ENCODE measurements around the gene ZNF417. TPM values are rescaled to one million over a fixed set of nuclear protein-coding genes. Genes with fewer than 3 reads are reported as not detected.

The ZNF417 gene
- total and polyA plus RNA-seq, 9 of the 15 experiments (the other 6 are each of a cell fraction or from before 2014, with no cell fraction given) = 0.35 to 7.2 (median 3.2) TPM

DNA sequence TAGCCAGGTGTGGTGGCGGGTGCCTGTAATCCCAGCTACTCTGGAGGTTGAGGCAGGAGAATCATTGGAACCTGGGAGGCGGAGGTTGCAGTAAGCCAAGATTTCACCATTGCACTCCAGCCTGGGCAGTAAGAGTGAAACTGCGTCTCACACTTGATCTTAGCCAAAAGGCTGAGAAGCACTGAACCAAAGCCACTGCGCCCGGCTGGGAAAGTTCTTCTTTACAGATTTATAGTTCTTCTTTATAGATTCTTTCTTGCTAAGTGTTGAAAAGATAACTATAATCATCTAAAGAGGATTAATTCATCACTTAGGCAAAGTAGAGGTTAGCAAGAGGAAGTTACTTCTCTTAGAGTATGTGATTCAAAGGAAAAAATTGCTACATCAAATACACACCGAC lies 11.1 kb downstream of the ZNF417 start:
- intact Hi-C loops (cut with micrococcal nuclease) = no loop called here
- WGBS (ENCODE audit: insufficient coverage, low coverage, missing lambda C conversion rate) = 40% methylated on average over 6 of the region's 6 CpGs
- TF ChIP-seq SRSF3 (IDR thresholded peaks at IDR 0.05; ENCODE audit: insufficient read depth, low read length) = no peak
- TF ChIP-seq THRAP3 (IDR thresholded peaks at IDR 0.05; ENCODE audit: borderline replicate concordance) = no peak
- no peak for TF ChIP-seq ZNF23 (CRISPR knock-in tag; IDR thresholded peaks at IDR 0.05)
- TF ChIP-seq RBM34 (IDR thresholded peaks at IDR 0.05; ENCODE audit: borderline replicate concordance, insufficient read depth, low read length) = no peak
- no peak for TF ChIP-seq KLF6 (CRISPR knock-in tag; IDR thresholded peaks at IDR 0.05; ENCODE audit: borderline replicate concordance)
- TF ChIP-seq NKRF (IDR thresholded peaks at IDR 0.05; ENCODE audit: borderline replicate concordance) = no peak
- TF ChIP-seq SAP30 (IDR thresholded peaks at IDR 0.05; ENCODE audit: borderline replicate concordance, insufficient read depth, low read depth, low read length, poor library complexity, severe bottlenecking) = no peak
- no peak for TF ChIP-seq MITF (IDR thresholded peaks at IDR 0.05)
- TF ChIP-seq ELF4 (CRISPR knock-in tag; IDR thresholded peaks at IDR 0.05) = no peak
- TF ChIP-seq, protein P1, sequence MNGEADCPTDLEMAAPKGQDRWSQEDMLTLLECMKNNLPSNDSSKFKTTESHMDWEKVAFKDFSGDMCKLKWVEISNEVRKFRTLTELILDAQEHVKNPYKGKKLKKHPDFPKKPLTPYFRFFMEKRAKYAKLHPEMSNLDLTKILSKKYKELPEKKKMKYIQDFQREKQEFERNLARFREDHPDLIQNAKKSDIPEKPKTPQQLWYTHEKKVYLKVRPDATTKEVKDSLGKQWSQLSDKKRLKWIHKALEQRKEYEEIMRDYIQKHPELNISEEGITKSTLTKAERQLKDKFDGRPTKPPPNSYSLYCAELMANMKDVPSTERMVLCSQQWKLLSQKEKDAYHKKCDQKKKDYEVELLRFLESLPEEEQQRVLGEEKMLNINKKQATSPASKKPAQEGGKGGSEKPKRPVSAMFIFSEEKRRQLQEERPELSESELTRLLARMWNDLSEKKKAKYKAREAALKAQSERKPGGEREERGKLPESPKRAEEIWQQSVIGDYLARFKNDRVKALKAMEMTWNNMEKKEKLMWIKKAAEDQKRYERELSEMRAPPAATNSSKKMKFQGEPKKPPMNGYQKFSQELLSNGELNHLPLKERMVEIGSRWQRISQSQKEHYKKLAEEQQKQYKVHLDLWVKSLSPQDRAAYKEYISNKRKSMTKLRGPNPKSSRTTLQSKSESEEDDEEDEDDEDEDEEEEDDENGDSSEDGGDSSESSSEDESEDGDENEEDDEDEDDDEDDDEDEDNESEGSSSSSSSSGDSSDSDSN (IDR thresholded peaks at IDR 0.05; ENCODE audit: borderline replicate concordance in 1 of 2, low read depth in 2 of 2, low read length in 2 of 2) = no peak
- TF ChIP-seq NR2C2 (CRISPR knock-in tag; IDR thresholded peaks at IDR 0.05) = no peak
- TF ChIP-seq NR2C2 (tag; IDR thresholded peaks at IDR 0.05) = no peak
- TF ChIP-seq ZNF696 (CRISPR knock-in tag; conservative IDR thresholded peaks at IDR 0.05) = no peak
- TF ChIP-seq NUFIP1 (IDR thresholded peaks at IDR 0.05; ENCODE audit: partially characterized antibody) = no peak
- TF ChIP-seq, protein P2, sequence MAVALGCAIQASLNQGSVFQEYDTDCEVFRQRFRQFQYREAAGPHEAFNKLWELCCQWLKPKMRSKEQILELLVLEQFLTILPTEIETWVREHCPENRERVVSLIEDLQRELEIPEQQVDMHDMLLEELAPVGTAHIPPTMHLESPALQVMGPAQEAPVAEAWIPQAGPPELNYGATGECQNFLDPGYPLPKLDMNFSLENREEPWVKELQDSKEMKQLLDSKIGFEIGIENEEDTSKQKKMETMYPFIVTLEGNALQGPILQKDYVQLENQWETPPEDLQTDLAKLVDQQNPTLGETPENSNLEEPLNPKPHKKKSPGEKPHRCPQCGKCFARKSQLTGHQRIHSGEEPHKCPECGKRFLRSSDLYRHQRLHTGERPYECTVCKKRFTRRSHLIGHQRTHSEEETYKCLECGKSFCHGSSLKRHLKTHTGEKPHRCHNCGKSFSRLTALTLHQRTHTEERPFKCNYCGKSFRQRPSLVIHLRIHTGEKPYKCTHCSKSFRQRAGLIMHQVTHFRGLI (CRISPR knock-in tag; IDR thresholded peaks at IDR 0.05) = no peak
- TF ChIP-seq FOXK2 (conservative IDR thresholded peaks at IDR 0.05 in 1 of 2, IDR thresholded peaks at IDR 0.05 in 1 of 2; ENCODE audit: low read depth in 2 of 2) = no peak

More for the DNA sequence above, 11.1 kb downstream of the ZNF417 start:
- BruUV-seq (replicated peaks) = no TSS peak
- Histone ChIP-seq H3K9ac (ENCODE audit: insufficient read depth in 1 of 2, low read depth in 2 of 2, low read length in 2 of 2) (no peak overlapping the region), H3K79me2 (ENCODE audit: control insufficient read depth, insufficient read depth, low read length) (no peaks in the 10 kb centered on the region), H3K9me1 (ENCODE audit: control insufficient read depth, insufficient read depth, low read length) (no peaks in the 10 kb centered on the region), H3K36me3 (ENCODE audit: control insufficient read depth, insufficient read depth, low read length) (0 out of 3 replicates have a peak, but pooled peaks cover 5% of the 10 kb centered on the region), H3K4me3 (no peak overlapping the region), H3K27ac (ENCODE audit: extremely low read depth, low read depth, low read length) (no peak overlapping the region), H3K4me2 (ENCODE audit: insufficient read depth, low read length) (no peak overlapping the region), H3K4me1 (replicated peaks in 1 of 2; ENCODE audit: control insufficient read depth in 2 of 2, insufficient read depth in 2 of 2, low read length in 2 of 2) (no peaks in the 10 kb centered on the region), H3K9me3 (replicated peaks; ENCODE audit: control insufficient read depth, insufficient read depth, low read depth, low read length) (peaks cover 4% of the 10 kb centered on the region; the same call in 1 of the 2 replicates), H4K20me1 (replicated peaks; ENCODE audit: control insufficient read depth, insufficient read depth, low read length) (no peaks in the 10 kb centered on the region), H2AFZ (ENCODE audit: low read depth, low read length) (no peak overlapping the region), H3K27me3 (ENCODE audit: control insufficient read depth in 2 of 2, insufficient read depth in 2 of 2, low read length in 2 of 2) (no peaks in the 10 kb centered on the region)
- FAIRE-seq = no peak
- POLR2A ChIA-PET = no interaction called here
- CTCF ChIA-PET (ENCODE audit: low intra/inter-chr PET ratio) = no interaction called here
- no peak for DNase-seq (ENCODE audit: extremely low read depth in 1 of 4, low spot score in 3 of 4)
- in situ Hi-C loops (cut with MboI) = no loop called here
- ATAC-seq = no peak

Measured in K562 (cell line).